ENCODE results near the gene IKZF1.

Gene IKZF1

DNA sequence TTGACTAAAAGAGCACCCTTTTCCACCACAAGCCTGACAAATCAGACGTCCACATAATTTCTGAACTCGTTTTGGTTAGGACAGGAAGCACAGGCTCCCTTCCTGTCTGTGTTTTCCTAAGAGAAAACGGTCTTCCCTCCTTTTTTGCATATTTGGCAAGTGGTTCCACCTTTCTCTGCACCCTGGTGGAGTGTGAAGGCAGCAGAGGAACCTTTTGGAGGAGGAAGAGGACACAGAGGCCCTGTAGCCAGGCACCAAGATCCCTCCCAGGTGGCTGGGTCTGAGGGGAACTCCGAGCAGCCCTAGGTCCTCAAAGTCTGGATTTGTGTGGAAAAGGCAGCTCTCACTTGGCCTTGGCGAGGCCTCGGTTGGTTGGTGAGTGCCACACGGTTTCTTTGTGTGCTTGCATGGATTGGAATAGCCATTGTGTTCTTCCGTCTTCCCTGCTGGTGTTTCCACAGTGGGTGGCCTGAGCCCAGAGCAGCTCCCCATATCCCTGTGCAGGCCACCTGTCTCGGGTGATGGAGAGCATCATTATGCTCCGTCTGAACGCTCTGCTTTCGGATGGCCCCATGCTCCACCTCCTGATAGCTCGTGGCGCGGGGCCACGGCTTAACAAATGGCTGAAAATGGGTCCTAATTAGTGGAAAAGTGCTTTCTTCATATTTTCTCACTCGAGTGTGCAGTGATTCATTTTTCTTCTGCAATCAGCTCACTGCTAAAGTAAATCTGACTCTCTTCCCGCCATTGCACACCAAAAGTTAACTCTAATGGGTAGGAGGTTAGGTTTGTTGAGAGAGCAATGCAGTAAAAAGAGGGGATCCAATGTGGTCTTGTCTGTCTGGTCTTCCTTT, 4.2 kb downstream of the IKZF1 start:
- no peak for DNase-seq (ENCODE audit: low read depth)

DNA sequence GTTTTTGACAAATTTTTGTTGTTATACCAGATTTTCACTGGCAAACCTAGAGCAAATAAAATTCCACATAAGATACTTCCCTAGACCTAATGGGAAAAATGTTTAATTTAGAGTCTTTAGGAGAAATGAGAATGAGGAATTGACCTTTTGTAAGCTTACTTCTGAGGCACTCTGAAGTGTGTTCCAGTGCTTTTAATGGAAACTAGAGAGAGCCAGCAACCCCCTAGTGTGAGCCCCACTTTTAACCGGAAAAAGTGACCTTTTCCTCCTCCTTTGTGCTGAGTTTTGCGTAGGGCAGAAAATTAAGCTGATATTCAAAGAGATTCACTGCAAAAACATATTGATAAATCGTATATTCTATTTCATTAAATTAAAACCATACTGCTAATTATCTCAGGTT, 5.2 kb downstream of the IKZF1 start:
- no peak for DNase-seq (ENCODE audit: low read depth)

DNA sequence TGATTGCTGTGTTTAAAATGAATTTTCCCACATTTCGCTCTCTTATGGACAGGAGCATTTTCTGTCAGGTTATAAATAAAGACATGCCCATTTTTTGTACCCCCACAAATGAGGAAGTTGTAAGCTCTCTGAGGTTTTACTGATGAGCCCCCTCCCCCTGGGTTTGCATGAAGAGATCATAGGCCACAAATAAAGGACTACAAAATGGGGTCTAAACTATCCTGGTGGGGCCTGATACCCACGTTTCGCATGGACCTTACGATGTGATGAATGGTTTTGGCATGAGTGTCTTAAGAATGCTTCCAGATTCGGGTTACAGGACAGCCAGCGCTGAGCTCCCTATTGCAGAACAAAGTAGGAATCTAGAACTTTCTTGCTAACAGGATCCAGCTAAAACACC, 5.8 kb downstream of the IKZF1 start:
- no peak for DNase-seq (ENCODE audit: low read depth)

DNA sequence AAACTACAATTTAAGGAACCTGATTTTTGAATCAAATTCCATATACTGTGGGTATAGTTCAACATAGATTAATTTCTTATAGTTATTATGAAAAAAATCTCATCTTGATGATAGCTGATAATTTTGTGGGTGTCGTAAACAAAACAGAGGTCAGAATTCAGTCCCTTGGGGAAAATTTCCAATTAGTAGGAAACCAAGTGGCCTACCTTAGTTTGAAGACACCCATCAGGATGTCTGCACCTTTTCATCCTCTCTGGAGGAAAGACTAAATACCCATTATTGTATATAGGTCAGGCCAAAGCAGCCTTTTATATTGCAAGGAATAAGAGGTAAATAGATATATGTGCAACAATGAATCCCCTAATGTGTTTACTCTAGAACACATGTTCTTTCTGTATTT, 6.4 kb downstream of the IKZF1 start:
- DNase-seq (ENCODE audit: low read depth), result no peak

DNA sequence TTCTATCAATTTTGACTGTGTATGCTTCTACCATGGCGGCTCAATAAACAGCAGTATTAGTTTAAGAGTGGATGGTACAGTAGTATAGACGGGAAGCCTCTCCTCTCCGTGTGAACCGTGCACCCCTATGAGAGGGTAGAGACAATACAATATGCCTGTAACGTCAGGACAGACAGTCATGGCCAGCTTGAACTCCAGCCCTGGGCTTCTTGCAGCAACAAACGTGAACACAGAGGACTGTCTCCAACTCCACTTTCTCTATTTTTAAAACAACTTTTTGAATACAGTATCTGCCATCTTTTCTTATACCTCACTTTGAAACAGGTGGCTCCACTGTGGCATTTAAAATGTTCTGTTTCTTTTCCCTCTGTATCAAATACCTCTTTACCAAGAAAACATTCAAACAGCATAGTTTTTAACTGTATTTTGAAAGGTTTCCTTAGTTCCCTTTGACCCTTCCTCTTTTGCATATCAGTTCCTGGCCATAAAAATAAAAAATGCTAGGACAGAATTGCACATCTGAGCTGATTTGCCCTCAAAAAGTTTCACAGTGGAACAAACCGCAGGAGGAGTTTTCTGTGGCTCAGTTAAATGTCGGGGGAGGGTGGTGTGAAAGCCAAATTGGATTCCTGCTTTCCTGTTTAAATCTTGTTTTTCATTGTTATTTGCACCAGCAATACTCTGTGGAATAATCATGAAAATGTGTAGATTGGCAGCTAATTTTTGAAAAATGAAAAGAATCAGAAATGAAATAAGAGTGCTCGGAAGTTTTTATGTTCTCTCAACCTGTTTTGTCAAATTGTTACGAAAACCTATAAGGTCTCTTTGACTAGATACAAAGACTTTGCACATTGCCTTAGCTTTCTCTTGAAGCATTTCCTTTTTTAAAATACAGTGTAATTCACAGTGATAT, 8.0 kb downstream of the IKZF1 start:
- DNase-seq (ENCODE audit: low read depth), result no peak

DNA sequence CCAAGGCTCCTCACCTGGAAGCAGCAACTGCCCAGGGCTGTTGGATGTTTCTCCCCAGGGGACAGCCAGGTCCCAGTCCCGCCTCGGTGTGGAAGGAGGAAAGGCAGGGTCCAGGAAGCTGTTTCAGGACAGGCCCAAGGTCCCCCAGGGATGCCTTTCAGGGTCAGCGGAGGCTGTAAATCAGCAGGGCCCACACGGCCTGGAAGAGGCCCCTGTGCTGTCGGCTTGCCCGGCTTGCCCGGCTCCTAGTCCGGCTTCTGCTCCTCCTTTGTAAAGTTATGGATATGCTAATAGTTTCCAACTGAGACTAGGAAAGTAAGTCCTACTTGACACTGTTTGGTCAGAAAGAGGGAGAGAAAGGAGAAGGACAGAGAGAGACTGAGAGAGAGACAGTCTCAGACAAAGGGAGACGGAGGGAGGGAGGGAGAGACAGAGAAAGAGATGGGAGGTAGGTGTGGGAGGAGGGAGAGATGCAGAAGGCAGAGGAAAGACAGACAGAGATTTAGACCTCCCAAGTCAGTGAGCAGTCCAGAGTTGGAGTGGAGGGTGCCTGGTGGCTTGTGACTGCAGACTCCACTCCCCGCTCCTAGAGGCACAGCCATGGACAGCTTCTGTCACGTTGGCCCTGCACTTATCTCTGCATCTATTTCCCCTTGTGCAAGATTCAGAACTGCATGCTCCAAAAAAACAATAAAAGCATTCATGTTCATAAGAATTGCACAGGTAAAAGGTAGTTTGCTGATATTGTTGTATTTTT, 10.5 kb downstream of the IKZF1 start:
- DNase-seq (ENCODE audit: low read depth), result no peak

DNA sequence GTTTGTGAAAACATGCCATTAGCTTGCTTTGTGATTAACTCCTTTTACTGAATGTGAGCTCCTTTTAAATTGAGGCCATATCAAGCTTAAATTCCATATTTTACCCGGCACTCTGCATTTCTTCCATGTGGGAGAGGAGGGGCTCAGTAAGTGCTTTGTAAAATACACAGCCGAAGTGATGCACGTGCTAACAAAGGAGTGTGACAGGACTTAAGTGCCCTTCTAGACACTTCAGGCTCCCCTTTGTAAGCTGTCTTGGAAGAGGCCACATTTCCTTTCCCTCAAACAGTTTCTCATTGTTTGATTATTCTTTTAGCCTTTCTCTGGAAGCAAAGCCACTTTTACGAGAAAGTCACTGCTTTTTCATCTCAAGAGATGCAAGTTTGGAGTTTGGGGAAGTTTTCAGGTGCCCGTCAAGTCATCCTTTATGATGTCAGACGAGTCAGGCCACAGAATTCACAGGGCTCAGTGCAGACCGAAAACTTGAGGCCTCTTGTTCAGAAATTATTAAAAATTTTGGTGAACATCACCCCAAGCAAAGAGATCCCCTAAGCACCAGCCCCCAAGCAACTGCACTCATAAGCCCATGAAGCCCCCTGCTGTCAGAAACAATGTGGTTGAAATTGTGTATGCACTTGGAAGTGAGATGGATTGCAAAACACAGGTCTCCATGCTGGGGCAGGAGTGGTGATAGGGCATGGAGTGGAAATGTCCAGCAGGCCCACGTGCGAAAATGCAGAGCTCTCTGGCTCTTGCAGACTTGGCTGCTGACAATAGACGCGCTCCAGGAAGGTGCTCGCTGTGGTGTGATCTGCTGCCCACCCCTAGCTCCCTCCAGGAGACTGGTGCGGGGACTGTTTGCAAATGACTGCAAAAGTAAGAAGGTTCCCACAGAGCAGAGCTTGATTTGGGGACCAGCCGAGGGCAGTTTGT, 11.5 kb downstream of the IKZF1 start:
- DNase-seq (ENCODE audit: low read depth), result no peak

DNA sequence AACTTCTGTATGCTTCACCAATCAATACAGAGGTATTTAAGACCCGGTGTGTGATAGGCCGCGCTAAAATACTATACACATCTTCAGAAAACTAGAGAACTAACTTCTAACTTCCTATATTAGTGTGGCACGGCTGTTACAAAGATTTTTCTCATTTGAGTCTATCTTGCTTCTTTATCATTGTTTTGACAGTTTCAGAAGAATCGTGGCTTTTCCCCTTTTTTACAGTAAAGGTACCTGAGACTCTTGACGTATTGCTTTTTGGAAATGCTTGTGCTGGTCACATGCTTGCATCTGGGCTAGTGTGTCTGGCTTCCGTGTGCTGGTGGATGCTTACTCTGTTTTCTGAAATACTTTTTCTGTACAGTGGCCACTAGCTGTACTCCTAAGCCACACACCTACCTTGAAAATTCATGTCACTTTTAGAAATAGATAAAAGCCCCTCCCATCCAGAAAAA, 12.7 kb downstream of the IKZF1 start:
- no peak for DNase-seq (ENCODE audit: low read depth)

DNA sequence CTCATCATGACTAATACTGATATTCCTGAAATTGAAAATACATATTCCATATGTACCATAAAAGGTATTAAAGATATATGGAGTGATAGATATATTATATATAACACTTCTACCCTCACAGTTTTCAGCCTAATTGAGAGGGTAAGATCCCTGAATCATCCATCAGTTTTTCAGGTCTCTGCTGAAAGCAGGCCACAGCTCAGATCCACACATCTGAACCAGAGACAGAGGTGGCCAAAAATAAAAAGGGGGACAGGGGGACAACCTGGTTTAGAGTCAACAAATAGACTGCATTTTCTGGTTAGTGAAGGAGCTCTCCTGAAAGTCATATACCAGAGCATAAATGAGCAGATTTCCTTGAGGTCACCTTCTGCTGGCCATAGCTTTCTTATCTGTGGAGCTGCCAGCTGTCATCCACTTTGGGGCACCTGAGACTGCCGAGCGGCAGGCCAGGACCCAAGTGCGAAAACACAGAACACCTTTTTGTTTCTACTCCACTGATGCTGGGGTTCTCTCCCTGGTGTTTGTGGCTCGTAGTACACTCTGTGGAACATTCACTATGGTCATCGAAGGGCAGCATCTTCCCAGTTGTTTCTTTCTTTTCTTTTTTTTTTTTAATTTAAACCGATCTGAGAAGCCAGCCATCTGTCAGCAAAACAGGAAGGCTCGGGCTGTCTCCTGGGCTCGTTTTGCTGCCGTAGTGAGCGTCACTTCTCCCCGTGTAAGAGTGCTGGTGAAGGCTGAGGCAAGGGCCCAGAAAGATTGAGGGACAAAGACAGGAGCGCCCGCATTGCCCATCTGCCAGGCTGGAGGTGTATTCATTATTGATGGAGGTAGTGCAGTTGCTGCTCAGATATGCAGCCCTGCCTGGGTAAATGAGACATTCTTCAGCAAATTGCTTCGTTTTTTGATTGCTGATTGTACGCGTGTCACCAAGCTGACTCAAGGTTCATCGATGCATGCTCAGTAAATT, 13.5 kb downstream of the IKZF1 start:
- DNase-seq (ENCODE audit: low read depth), result no peak

DNA sequence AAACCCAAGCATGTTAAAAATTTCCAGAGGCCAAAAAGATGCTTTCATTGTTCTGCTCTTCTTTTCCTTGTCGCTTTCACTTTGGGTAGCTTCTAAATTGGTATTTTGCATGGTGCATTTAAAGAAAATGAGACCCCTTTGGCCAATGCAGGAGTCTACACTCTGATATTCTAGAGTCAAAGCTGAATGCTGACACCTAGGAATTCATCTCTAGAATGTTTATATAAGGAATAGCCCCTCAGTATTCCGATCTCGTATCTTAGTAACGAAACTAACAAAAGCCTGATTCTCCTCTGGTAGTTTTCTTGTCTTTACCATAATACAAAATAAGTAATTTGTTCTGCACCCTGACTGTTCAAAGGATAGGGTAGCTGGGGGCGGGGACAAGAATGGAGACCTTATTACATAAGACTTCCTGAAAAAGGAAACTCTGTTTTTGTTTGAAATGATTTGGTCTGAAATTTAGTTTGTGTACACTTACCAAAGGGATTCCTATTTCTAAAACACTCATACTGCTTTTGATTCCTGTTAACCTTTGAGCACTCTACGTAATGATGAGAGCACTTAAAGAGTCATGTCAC, 17.1 kb downstream of the IKZF1 start:
- no peak for DNase-seq (ENCODE audit: low read depth)

DNA sequence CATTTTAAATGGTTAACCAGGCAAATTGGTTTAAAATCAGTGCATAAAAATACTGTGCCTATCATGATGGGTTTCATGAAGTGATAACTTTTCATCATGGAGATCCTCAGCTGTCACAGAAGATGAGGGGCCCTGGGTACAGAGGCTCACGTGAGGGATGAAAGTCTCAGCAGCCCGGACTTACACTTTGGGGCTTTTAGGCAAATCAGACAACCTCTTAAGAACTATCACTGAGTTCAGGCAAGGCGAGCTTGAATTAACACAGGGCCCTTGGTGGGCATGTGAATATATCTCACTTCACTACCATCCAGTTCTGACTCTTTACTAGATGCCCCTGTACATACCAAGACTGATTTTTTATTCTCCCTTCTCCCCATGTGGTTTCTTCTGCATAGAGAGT, 19.6 kb downstream of the IKZF1 start:
- no peak for DNase-seq (ENCODE audit: low read depth)

DNA sequence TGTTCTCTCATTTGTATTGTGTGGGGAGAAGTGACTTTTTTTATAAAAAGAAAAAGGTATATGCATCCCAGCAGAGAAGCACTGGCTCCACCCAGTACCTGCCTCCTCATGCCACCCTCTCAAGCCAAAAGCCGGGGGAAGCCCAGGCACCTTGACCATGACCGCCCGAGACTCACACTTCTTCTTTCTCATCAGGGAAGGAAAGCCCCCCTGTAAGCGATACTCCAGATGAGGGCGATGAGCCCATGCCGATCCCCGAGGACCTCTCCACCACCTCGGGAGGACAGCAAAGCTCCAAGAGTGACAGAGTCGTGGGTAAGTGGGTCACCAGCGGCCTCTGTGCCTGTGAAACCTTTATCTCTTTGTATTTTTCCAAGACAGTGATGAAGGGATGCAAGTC, 22.9 kb downstream of the IKZF1 start:
- no peak for DNase-seq (ENCODE audit: low read depth)

DNA sequence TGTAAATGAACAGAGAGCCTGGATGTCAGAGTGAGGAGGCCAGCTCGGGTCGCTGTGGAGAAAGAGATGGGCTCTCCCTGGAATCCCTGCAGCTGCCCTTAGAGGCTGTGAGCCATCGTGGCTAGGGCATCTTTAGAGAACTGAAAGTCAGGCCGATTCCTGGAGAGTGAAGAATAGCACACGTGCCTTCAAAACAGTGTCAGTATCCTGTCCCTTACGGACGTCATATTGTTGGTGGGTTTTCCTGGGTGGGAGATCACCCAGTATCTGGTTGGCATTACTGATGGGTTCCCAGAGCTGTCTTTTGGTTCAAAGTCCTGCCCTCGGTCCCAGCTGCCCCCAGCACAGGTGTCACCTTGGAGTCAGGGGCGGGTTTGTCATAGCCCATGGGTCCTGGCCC, 25.3 kb downstream of the IKZF1 start:
- DNase-seq (ENCODE audit: low read depth), result no peak

DNA sequence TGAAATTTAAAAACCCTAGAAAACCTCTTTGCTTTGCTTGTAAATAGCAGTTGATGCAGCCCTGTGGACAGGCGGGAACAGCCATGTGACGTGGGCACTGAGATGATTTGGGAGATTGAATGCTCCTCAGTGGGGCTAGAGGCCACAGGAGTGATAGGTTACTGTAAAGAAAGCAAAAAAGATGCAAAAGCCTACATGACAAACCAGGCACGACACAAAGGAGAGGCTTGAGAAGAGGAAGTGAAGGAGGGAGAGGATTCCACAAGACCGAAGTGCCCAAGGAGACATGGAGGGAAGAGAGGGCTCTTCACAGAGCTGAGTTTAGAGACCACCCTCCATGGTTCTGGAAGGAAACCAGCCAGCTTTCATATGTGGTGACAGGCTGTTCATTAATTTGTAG, 25.7 kb downstream of the IKZF1 start:
- DNase-seq (ENCODE audit: low read depth), result no peak

DNA sequence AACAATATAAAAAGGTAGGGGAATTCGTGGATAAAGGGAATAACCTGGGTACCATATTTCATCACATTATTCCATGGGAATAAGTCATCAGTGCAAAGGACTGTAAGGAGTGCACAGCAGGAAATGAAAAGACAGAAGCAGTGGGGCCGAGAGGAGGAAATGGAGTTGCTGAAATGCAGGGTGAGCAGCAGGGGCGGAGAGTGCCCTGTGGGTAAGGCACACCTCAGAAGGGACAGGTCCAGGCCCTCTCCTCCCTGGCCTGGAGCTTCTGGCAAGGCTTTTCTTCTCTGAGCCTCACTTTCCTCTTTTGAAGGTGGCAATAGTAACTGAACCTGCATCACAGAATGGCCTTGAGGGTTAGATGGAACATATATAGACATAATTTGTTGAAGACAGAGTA, 26.2 kb downstream of the IKZF1 start:
- no peak for DNase-seq (ENCODE audit: low read depth)

DNA sequence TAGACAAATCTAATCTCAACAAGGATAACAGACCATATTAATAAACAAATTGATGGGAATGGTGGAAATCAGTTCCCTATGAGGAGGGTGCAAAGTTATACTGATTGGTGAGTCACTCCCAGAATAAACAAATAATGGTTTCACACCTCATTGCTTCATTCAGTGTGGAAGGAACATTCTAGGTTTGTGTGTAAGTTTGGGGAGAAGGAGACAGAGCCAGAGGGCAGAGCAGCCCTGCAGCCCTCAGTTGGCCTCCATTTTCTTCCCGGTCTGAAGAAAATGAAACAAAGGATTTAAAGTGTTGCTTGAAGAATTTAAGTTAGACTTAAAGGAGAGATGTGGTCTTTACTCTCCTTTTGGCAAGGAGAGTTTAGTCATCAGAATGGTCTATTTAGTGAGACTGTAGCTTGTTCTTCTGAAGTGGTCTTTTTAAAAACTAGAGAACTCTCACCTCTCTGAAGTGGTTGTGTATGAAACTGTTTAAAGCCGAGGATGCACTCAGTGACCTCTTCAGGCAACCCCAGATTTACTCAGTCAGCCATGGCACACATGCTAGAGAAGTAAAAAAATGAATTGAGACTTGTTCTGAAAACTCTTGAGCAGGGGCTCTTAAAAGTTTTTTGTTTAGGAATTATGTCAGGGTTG, 27.2 kb downstream of the IKZF1 start:
- no peak for DNase-seq (ENCODE audit: low read depth)

DNA sequence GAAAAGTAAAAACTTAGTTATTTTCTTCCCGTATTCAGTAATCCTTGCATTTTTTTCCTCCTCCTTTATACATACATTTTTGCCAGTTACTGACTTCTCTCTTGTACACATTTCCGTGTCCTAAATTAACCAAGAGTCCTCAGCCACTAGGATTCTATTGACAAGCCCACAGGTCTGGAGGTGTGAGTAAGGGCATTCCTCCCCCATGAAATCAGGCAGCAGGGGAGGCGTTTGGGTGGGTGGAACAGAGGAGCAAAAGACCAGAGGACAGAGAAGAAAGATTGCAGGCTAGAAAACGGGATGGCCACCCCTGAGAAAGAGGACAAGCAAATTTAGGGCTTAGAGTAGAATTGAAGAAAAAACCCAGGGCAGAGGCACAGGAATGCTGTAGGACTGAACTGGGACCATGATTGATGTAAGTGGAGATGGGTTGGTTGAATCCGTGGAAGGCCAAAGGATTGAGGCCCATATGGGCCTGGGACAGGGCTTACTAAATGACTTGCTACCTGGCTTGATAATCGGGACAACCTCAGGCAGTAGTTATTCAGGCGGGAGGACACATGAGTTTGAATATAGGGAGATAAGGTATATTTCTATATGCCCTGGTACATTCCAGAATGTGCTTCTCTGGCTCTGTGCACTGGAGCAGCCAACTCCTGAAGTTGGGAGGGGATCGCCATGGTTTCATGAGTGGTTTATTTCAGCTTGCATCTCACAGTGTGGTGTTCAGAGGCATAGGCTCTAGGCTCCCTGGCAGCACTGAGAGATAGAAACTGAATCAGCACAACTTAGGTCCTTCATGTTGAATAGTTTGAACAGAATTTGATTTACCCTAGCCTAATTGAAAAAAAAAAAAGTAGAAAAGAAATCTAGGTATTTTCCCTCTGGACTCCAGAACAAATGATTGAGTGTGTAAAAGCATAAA, 28.0 kb downstream of the IKZF1 start:
- no peak for DNase-seq (ENCODE audit: low read depth)

DNA sequence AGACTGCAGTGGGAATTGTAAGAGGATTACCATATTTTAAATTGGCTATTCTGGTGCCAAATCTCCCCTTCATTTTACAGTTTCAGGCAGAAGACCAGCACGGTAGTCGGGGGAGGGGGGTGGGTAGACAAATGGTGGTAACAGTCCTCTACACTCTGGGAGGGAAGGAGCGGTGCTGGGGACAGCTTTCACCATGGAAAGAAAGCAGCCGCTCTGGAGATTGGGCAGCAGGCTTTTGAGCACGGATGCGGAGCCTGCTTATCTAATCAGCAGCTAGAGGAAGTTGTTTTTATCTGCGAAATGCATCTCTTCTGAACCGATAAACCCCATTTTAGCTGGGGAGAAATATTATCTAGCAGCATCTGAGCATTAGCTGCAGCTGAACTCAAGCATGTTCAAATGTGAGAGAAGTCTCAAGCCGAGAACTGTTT, 28.7 kb downstream of the IKZF1 start:
- DNase-seq (ENCODE audit: low read depth), result no peak
